Activated effector memory CD4-positive, alpha-beta T cell treated with Interleukin-2 at 50 U/mL for 16 hours (primary cell): ENCODE measurements around the gene GPAM.
A peak's percentile ranks its signal among the peaks of the same experiment; 100 is the strongest.

ENCODE experiments used
- DNase-seq: peaks from one replicate; pipeline ENCODE4 v3.0.0-alpha.2; 2020

GPAM gene

DNA sequence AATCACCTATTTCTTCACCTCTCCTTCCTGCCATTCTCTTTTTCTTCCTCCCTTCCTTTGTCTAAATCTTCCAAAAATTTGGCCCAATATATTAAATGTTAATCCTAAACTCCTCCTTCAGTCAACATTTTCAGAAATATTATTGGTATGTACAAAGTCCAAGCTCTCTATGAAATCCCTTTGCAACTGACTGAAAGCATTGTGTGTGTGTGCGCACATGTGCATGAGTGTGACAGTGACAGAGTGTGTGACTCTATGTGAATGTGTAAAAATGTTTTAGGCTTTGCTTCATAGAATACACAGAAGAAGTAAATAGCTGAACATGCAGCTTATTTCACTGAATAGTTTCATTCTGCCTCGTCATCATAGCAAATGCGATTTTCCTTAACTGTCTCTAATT is 7.0 kb downstream of the GPAM start:
- no peak for DNase-seq

DNA sequence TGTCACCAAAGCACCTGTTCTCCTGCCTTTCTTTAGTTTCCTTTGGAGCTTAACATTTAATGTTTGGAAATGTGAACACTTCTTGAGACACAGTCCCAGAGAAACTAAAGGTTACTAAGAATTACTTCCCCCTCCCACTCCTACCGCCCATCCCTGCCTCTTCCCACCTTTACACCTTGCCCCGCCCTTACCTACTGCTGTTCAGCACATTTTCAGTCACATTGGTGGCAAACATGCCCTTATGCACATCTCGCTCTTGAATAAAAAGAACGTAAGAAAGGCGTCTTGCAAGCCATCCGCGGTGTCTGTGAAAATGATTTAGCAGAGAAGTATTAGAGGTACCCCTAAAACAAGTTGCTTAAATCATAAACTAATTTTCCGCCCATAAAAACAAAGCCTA is 8.2 kb downstream of the GPAM start:
- DNase-seq = no peak

GRCh38 chr10:112173206-112173605 is 10.4 kb downstream of the GPAM start:
- no peak for DNase-seq

DNA sequence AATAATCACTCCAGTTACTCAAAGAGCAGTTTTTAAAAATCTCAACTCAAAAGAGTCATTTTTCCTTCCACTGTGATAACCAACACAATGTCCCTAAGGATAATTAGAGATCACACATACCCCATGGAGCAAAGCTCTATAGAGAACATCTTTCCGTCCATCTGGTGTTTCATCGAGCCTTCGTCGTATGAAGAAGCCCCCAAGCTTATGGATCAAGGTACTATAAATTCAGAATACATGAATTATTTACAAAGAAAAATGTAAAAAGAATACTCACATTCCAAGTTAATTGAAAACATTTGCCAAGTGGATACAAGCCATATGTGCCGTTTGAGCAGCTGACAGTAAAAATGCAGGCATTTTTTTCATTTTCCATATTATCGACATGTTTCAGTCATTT is 14.8 kb downstream of the GPAM start:
- DNase-seq = no peak

- no peak for DNase-seq
Measured at GRCh38 chr10:112166800-112167199, 16.8 kb downstream of the GPAM start.

DNA sequence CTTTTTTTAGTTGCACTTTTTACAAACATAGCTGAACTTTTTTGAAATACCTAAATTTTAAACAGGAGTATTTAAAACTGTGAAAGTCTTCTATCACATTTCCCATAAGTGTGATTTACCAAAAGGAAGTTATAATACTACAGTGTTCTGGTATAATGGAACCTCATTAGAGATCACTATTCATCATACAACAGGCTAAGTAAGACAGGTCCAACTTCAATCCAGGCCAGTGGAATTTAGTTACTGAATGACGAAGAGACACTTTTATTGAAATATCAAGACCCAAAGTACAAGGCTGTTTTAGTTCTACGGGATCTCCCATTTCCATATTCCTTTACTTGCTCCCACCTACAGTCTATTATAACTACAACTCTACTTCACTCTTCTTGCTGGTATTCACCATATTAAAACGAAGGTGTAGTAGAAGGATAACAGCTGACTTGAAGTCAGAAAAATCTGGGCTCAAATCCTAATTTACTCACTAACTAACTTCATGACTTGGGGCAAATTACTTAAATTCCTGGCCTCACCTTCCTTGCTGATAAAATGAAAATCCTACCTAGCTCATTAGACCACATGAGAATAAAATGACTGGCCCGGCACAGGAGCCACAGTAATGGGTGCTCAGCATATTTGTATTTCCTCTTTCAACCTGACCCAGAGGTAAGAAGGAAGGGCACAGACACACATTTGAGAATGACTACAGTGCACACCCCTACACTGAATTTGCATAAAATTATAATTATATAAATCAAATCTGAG is 21.6 kb downstream of the GPAM start:
- DNase-seq = no peak

GRCh38 chr10:112160834-112161233 is 22.7 kb downstream of the GPAM start:
- no peak for DNase-seq

DNA sequence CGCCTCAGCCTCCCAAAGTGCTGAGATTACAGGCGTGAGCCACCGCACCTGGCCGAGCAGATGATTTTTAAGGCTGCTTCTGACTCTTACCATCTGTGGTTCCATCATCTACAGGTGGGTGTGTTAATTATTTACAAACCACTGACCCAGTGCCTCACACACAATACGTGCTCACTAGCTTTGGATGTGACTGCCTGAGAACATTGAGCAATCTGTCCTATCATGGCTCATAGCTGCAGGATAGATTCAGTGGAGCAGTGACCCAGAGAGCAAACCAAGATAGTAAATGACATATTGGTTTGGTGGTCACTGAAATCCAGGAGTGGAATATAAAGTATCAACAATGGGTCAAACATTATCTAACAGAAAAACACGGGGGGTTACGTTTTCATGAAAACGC is 24.1 kb downstream of the GPAM start:
- DNase-seq = no peak

DNA sequence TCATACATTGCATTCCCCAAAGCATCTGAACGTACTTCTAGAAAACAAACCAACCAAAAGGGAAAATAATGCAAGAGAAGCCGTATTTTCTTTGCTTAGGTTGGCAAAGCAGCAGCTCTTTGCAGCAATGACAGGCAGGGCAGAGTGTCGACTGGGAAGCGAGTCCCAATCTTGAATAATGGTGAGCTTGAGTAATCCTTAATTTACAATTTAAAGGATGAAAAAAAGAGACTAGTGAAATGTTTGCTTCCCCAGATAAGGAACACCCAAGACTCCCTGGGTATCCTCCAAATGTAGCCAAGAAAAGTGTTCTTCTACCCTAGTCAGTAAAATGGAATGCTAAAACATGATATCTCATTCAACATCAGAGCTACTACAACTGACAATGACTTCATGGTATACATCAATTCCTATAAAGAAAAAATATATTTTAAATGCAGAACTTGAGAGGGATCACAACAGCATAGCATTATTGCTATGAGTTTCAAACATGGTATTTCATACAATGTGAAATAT is 32.0 kb downstream of the GPAM start:
- DNase-seq = no peak

- DNase-seq = no peak
Measured at GRCh38 chr10:112148331-112148730, 35.2 kb downstream of the GPAM start.

DNA sequence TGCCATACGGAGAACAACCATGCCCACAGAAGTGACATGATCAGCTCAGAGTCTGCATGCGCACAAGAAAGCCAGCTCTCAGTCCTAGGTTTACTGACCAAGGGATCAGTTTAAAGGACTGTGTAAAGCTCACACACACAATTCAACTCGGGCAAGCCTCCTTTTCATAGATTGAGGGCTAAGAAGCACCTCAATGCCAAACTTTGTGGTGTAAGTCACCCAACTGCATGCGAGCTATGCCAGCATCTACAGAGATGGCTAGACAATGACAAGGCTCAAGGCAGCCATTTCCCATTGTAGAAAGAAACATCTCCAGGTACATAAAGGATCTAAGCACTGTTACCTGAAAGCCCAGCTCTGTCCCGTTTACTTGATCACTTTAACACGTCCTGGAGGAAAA is 36.8 kb downstream of the GPAM start:
- DNase-seq = no peak

GRCh38 chr10:112145263-112145662 is 38.3 kb downstream of the GPAM start:
- no peak for DNase-seq

- DNase-seq = no peak
Measured at GRCh38 chr10:112143420-112143819, 40.1 kb downstream of the GPAM start.

DNA sequence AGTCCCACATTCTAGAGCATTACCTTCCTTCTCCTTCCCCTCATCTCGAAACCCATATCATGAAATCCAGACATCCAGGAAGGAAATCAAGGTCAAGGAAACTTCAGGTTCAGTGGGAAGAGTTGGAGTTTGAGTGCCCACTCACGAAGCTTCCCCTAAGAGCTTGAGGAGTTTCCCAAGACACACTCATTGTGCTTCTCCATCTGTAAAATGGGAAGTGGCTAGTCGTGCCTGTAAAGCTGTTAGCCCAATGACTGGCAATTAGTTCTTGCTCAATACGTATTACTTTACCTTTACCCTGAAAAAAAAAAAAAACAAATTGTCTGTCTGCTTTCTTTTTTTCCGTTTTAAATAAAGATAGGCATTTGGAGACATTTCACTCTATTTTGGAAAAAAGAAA is 42.3 kb downstream of the GPAM start:
- DNase-seq = no peak

- peak; percentile 45 for DNase-seq
Measured at GRCh38 chr10:112140110-112140970, 43.2 kb downstream of the GPAM start.

GRCh38 chr10:112139176-112139575 is 44.4 kb downstream of the GPAM start:
- DNase-seq = no peak

DNA sequence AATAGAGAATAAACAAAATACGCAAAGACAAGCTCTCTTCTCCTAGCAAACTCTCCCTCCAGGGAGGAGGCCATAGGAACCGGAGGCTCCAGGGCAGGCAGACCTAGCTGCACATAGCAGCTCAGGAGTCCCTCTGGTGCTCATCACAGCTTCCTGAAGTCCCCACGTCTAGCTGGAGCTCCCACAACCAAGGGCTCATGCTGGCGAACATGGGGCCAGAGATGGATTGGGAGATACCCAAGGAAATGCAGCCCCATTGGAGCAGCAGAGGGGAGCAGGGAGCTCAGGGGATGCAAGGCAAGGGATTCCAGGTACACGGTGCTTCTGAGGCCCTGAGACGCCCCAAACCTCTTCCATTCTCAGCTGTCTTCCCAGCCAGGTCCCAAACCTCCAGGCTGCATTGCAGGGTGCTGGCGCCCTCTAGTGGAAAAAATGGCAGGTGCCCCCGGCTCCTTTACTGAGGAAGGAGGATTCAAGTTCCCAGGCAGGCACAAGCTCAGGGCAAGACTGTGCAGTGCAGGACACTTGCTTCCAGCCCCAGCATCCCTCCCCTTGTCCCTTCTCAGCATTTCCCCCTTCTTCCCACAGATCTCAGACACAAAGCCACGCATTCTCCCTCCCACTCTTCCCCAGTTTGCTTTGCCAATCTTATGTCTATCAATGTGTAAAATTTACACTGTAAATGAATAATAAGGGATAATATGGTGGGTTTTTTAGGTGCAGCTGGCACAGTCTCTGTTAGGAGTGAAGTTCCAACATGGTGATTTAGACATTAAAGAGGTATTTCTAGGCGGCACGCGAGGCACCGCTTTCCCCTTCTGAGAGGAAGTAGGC is 46.2 kb downstream of the GPAM start:
- DNase-seq = peak; percentile 36

- no peak for DNase-seq
Measured at GRCh38 chr10:112136486-112137153, 46.9 kb downstream of the GPAM start.

GRCh38 chr10:112135604-112136003 is 48.0 kb downstream of the GPAM start:
- no peak for DNase-seq

GRCh38 chr10:112132435-112132834 is 51.1 kb downstream of the GPAM start:
- DNase-seq = no peak

GRCh38 chr10:112131996-112132395 is 51.6 kb downstream of the GPAM start:
- no peak for DNase-seq

DNA sequence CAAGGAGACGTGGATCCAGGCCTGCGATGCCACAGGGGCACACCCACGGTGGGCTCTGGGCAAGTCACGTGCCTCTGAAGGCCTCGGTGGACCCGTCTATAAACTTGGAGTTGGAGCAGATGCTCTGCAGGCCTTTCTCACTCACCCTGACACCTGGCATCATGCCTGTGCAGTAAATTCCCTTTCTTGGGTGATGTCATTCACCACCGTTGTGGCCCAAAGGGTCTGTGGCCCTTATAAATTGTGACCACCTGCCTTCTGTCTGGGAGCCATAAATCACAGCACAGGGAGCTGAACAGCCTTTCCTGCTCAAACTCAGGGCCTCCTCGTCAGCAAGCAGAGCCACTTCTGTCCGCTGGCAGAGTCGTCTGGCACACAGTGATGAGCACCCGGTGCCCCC is 52.2 kb downstream of the GPAM start:
- no peak for DNase-seq

- no peak for DNase-seq
Measured at GRCh38 chr10:112126901-112127300, 56.7 kb downstream of the GPAM start.
